H1 (cell line): ENCODE data around the gene G6PC3. TPM values are rescaled to one million over a fixed set of nuclear protein-coding genes. Genes with fewer than 3 reads are reported as not detected.

ENCODE experiments used
- E2F6 ChIP-seq: IDR thresholded peaks from 2 replicates; pipeline ENCODE4 v1.6.1; 2012; ENCODE audit warnings: inconsistent platforms
- GABPA ChIP-seq: IDR thresholded peaks from 2 replicates; pipeline ENCODE4 v1.6.1; 2011; ENCODE audit warnings: mild to moderate bottlenecking, low read length, moderate library complexity, borderline replicate concordance; ENCODE audit not compliant: insufficient read depth
- MAFK ChIP-seq: IDR thresholded peaks from 2 replicates; pipeline ENCODE4 v1.6.1; 2012; ENCODE audit warnings: low read depth, mild to moderate bottlenecking, improper control_type of control experiment, low read length
- NRF1 ChIP-seq: IDR thresholded peaks from 2 replicates; pipeline ENCODE4 v1.6.1; 2011; ENCODE audit warnings: mild to moderate bottlenecking, low read depth, low read length, improper control_type of control experiment
- SIX5 ChIP-seq: IDR thresholded peaks from 2 replicates; pipeline ENCODE4 v1.6.1; 2011; ENCODE audit warnings: mild to moderate bottlenecking, low read depth, low read length
- polyA plus RNA-seq, 7 experiments: library from polyadenylated mRNA; depleted of rRNA in 3 of 7; stranded (reverse) in 5 of 7; unstranded in 2 of 7; fragments of >200 nt in 5 of 7; fragments of 200-250 nt in 2 of 7; gene quantifications; 1 replicate in 5 of 7; 2 replicates in 1 of 7; 4 replicates in 1 of 7; pipeline versions ENCODE4 v1.2.1 to v1.2.3, GENCODE V29; 2011 to 2013; ENCODE audit warnings: missing spikeins in 2 of 7, mixed read lengths in 2 of 7
- total RNA-seq: library from RNA; stranded (reverse); fragmentation: NEBNext Ultra II Directional; extraction: Animal tissue kit (Norgen Biotek cat#: 25700); gene quantifications from 2 replicates; pipeline ENCODE4 v1.2.1, GENCODE V29; 2021
- TF ChIP-seq, protein P1 (sequence below): IDR thresholded peaks from 2 replicates; pipeline ENCODE4 v1.6.1; 2011; ENCODE audit warnings: low read length, improper control_type of control experiment

Gene G6PC3
- total and polyA plus RNA-seq, 2 of the 8 experiments (the other 6 are each of a cell fraction or from before 2014, with no cell fraction given): 104 to 343 TPM

DNA sequence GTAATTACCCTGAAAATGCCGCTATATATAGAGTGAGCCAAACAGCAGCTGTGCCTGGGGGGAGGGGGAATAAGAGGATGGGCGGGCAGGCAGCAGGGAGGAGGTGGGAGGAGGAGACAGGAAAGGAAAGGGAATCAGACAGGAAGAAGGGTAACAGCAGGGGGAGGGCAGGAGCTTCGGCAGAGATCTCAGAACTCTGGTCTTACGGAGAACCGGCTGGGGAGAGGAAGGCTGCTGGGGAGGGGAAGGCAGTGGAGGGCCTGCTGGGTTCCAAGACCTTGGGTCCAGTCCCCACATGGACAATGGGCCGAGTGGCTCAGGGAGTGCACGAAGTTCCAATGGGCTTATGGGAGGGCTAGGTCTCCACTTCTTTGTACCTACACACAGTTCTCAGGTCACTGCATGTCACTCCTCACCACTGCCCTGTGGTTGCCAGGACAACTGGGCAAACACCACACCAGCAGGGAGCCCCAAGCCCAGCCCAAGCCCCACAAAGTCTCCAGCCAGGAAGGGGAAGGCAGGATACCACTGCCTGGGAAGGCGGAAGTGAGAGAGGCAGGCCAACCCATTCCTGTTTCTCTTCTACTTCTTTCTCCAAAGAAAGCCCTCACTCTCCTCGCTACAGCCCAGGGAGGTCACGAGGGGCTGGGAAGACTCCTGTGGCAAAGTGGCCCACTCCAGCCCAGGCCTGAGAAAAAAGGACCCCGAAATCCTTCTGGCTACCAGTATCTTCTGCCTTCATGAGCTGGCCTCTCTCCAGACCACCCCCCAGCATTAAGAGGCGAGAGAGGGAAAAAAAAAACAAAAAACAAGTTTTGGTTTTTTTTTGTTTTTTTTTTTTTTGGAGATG is 25.3 kb downstream of the G6PC3 start (continued):
- TF ChIP-seq GABPA: no peak
- no peak for TF ChIP-seq NRF1
- TF ChIP-seq E2F6: no peak
- no peak for TF ChIP-seq MAFK
- TF ChIP-seq, protein P1, sequence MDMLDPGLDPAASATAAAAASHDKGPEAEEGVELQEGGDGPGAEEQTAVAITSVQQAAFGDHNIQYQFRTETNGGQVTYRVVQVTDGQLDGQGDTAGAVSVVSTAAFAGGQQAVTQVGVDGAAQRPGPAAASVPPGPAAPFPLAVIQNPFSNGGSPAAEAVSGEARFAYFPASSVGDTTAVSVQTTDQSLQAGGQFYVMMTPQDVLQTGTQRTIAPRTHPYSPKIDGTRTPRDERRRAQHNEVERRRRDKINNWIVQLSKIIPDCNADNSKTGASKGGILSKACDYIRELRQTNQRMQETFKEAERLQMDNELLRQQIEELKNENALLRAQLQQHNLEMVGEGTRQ: no peak
- no peak for TF ChIP-seq SIX5
- TF ChIP-seq, all 59 proteins: peak for 15
